Fibroblast of lung (primary cell): Measurements from ENCODE around the gene NUP93.

Experiments used
- EZH2 ChIP-seq: IDR thresholded peaks from 2 replicates; pipeline ENCODE4 v1.5.1; 2012; ENCODE audit warnings: low read length, control low read depth, mild to moderate bottlenecking; ENCODE audit errors: missing control alignments
- TF ChIP-seq, protein P1 (sequence below), 2 donors: IDR thresholded peaks in 1 of 2; conservative IDR thresholded peaks in 1 of 2; 1 replicate in 1 of 2; 2 replicates in 1 of 2; pipeline ENCODE4 v1.5.1; 2011 to 2012; ENCODE audit warnings: low read length in 2 of 2, control low read depth in 1 of 2, inconsistent platforms in 1 of 2, low read depth in 1 of 2, mild to moderate bottlenecking in 1 of 2

- TF ChIP-seq, protein P1, sequence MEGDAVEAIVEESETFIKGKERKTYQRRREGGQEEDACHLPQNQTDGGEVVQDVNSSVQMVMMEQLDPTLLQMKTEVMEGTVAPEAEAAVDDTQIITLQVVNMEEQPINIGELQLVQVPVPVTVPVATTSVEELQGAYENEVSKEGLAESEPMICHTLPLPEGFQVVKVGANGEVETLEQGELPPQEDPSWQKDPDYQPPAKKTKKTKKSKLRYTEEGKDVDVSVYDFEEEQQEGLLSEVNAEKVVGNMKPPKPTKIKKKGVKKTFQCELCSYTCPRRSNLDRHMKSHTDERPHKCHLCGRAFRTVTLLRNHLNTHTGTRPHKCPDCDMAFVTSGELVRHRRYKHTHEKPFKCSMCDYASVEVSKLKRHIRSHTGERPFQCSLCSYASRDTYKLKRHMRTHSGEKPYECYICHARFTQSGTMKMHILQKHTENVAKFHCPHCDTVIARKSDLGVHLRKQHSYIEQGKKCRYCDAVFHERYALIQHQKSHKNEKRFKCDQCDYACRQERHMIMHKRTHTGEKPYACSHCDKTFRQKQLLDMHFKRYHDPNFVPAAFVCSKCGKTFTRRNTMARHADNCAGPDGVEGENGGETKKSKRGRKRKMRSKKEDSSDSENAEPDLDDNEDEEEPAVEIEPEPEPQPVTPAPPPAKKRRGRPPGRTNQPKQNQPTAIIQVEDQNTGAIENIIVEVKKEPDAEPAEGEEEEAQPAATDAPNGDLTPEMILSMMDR (conservative IDR thresholded peaks at IDR 0.05 in 1 of 2, IDR thresholded peaks at IDR 0.05 in 1 of 2; ENCODE audit: low read depth in 1 of 2, low read length in 2 of 2): peak; percentile 45 to 60
- no peak for TF ChIP-seq EZH2
These were observed 63.6 kb downstream of the NUP93 start for GRCh38 chr16:56793492-56793891.
